Memory B cell (primary cell): Measurements from ENCODE around the gene OSBPL6.

Experiments
- ATAC-seq: fragments of 150-1000 bp; cut with Tn5 transposase; 2 replicates; pipeline ENCODE4 v1.10.0; 2021; ENCODE audit warnings: low read depth, mild to moderate bottlenecking, moderate library complexity
- DNase-seq, 2 donors: peaks; one replicate each; pipeline ENCODE4 v3.0.0; 2022; ENCODE audit warnings: low spot score in 2 of 2
- H3K27ac Mint-ChIP-seq: one replicate; pipeline ENCODE4 v1.8.0; 2022; ENCODE audit warnings: mild to moderate bottlenecking, moderate library complexity, mixed read lengths
- H3K27me3 Mint-ChIP-seq: one replicate; pipeline ENCODE4 v1.8.0; 2022; ENCODE audit warnings: mixed read lengths
- H3K36me3 Mint-ChIP-seq: one replicate; pipeline ENCODE4 v1.8.0; 2022; ENCODE audit warnings: mild to moderate bottlenecking, mixed read lengths
- H3K4me1 Mint-ChIP-seq: one replicate; pipeline ENCODE4 v1.8.0; 2022; ENCODE audit warnings: mixed read lengths
- H3K4me3 Mint-ChIP-seq: one replicate; pipeline ENCODE4 v1.8.0; 2022; ENCODE audit warnings: mild to moderate bottlenecking, moderate library complexity, mixed read lengths
- H3K9me3 Mint-ChIP-seq: one replicate; pipeline ENCODE4 v1.8.0; 2022; ENCODE audit warnings: mixed read lengths

Gene OSBPL6

GRCh38 chr2:178280244-178280852 is 86.0 kb downstream of the OSBPL6 start:
- no peak overlapping the region for H3K4me3 Mint-ChIP-seq
- DNase-seq (peak in 1 of 2 donors; percentile 20), ATAC-seq (peak; percentile 51)
- H3K9me3 Mint-ChIP-seq, result no peaks in the 10 kb centered on the region
- peaks cover 16% of the 10 kb centered on the region for H3K27me3 Mint-ChIP-seq
- no peaks in the 10 kb centered on the region for H3K4me1 Mint-ChIP-seq
- H3K36me3 Mint-ChIP-seq, result no peaks in the 10 kb centered on the region
- H3K27ac Mint-ChIP-seq, result no peak overlapping the region

- Mint-ChIP-seq H3K27me3 (peaks cover 16% of the 10 kb centered on the region), H3K36me3 (no peaks in the 10 kb centered on the region)
- DNase-seq, result no peak
These were observed 87.9 kb downstream of the OSBPL6 start for GRCh38 chr2:178282075-178282815.

GRCh38 chr2:178283341-178283918 is 89.1 kb downstream of the OSBPL6 start:
- Mint-ChIP-seq H3K27me3 (peaks cover 13% of the 10 kb centered on the region), H3K27ac (no peak overlapping the region), H3K4me1 (no peaks in the 10 kb centered on the region), H3K4me3 (no peak overlapping the region), H3K9me3 (no peaks in the 10 kb centered on the region), H3K36me3 (no peaks in the 10 kb centered on the region)
- no peak for ATAC-seq
- DNase-seq, result no peak

More at GRCh38 chr2:178282075-178282815, 87.9 kb downstream of the OSBPL6 start:
- Mint-ChIP-seq H3K27ac (no peak overlapping the region), H3K4me3 (no peak overlapping the region), H3K9me3 (no peaks in the 10 kb centered on the region), H3K4me1 (no peaks in the 10 kb centered on the region)
- no peak for ATAC-seq

GRCh38 chr2:178284613-178285286 is 90.4 kb downstream of the OSBPL6 start:
- Mint-ChIP-seq H3K27ac (no peak overlapping the region), H3K27me3 (peaks cover 13% of the 10 kb centered on the region), H3K4me1 (no peaks in the 10 kb centered on the region), H3K4me3 (no peak overlapping the region), H3K36me3 (no peaks in the 10 kb centered on the region), H3K9me3 (no peaks in the 10 kb centered on the region)
- ATAC-seq, result no peak
- DNase-seq, result no peak

DNA sequence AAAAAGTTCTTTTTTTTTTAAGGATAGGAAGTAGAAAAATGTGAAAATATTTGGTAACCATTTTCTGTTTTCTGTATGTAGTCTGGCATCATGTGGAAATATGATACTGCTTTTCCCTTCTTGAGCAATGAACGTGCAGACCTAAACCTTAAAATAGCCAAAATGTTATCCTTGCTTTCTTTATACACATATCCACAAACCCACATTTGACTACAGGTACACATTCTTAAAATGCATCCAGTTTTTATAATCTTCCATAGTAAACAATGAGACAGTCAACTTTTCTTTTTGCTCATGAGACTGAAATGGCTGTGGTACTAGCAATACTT is 90.9 kb downstream of the OSBPL6 start:
- no peak for ATAC-seq
- no peaks in the 10 kb centered on the region for H3K4me1 Mint-ChIP-seq
- H3K4me3 Mint-ChIP-seq, result no peak overlapping the region
- no peaks in the 10 kb centered on the region for H3K36me3 Mint-ChIP-seq
- peaks cover 13% of the 10 kb centered on the region for H3K27me3 Mint-ChIP-seq
- no peaks in the 10 kb centered on the region for H3K9me3 Mint-ChIP-seq
- DNase-seq, result no peak
- no peak overlapping the region for H3K27ac Mint-ChIP-seq

- DNase-seq, result no peak
- Mint-ChIP-seq H3K9me3 (peaks cover under 1% of the 10 kb centered on the region), H3K4me3 (no peak overlapping the region), H3K4me1 (no peaks in the 10 kb centered on the region), H3K27ac (no peak overlapping the region), H3K27me3 (peaks cover 9% of the 10 kb centered on the region), H3K36me3 (no peaks in the 10 kb centered on the region)
- ATAC-seq, result no peak
These were observed 92.3 kb downstream of the OSBPL6 start for GRCh38 chr2:178286636-178287035.

DNA sequence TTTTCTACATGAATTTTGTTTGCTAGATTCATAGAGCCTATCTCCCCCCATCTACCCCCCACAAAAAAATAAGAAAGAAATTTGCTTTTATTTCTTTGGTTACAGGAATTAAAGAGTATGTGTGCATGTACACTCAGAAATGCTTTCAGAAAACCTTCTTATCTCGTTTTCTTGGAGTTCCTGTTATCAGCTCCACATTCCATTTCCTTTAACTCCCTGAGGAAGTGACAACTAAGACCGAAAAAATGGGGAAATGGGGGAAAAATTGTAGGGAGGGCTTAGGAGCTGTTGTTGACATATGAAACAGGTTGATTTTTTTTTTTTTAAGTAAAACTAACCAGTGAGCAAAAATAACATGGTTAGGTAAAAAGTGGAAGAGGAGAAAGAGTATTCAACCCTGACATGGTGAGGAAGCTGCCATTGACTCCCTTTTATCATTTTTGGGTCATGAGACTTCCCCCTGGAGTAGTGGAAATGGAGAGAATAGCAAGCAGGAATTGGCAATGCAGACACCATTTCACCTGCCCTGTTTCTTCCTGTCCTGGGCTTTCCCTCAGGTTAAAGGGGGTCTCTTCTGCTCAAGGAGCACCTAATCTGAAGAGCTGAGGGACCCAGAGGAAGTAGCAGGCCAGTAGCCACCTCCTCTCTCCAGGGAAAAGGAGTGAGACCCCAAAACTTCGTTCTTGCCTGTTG is 93.5 kb downstream of the OSBPL6 start:
- Mint-ChIP-seq H3K4me1 (no peaks in the 10 kb centered on the region), H3K27me3 (peaks cover 7% of the 10 kb centered on the region), H3K36me3 (no peaks in the 10 kb centered on the region), H3K4me3 (no peak overlapping the region), H3K27ac (no peak overlapping the region), H3K9me3 (peaks cover 2% of the 10 kb centered on the region)
- DNase-seq, result no peak
- no peak for ATAC-seq

GRCh38 chr2:178291703-178292102 is 97.4 kb downstream of the OSBPL6 start:
- ATAC-seq (no peak), DNase-seq (no peak)
- H3K36me3 Mint-ChIP-seq, result no peaks in the 10 kb centered on the region
- H3K4me3 Mint-ChIP-seq, result no peak overlapping the region
- H3K4me1 Mint-ChIP-seq, result no peaks in the 10 kb centered on the region
- peaks cover 2% of the 10 kb centered on the region for H3K9me3 Mint-ChIP-seq
- H3K27me3 Mint-ChIP-seq, result peaks cover 5% of the 10 kb centered on the region
- H3K27ac Mint-ChIP-seq, result no peak overlapping the region

DNA sequence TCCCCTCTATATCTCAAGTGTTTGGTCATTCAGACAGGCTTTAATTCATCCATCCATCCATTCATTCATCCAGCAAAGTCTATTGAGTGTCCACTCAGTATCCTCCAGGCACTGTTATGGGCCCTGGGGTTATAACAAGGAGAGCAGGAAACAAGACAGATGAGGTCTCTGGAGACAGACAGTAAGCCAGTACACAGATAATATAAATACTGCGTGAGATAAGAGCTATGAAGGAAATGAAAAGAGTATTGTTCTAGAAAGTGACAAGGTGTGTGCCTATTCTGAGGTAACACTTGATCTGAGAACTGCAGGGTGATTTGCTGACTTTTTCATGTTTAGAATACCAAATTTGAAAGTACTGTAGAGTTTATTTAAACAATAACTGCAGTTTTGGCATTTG is 98.3 kb downstream of the OSBPL6 start:
- no peak for ATAC-seq
- no peak for DNase-seq
- H3K27me3 Mint-ChIP-seq, result peaks cover 5% of the 10 kb centered on the region
- H3K36me3 Mint-ChIP-seq, result no peaks in the 10 kb centered on the region
- no peaks in the 10 kb centered on the region for H3K4me1 Mint-ChIP-seq
- no peak overlapping the region for H3K4me3 Mint-ChIP-seq
- H3K27ac Mint-ChIP-seq, result no peak overlapping the region
- H3K9me3 Mint-ChIP-seq, result peaks cover 2% of the 10 kb centered on the region

- H3K36me3 Mint-ChIP-seq, result no peaks in the 10 kb centered on the region
- peaks cover 8% of the 10 kb centered on the region for H3K27me3 Mint-ChIP-seq
- H3K9me3 Mint-ChIP-seq, result peaks cover 2% of the 10 kb centered on the region
- DNase-seq (no peak), ATAC-seq (no peak)
- H3K4me3 Mint-ChIP-seq, result no peak overlapping the region
- no peaks in the 10 kb centered on the region for H3K4me1 Mint-ChIP-seq
- H3K27ac Mint-ChIP-seq, result no peak overlapping the region
These were observed 100.8 kb downstream of the OSBPL6 start for GRCh38 chr2:178295115-178295514.

DNA sequence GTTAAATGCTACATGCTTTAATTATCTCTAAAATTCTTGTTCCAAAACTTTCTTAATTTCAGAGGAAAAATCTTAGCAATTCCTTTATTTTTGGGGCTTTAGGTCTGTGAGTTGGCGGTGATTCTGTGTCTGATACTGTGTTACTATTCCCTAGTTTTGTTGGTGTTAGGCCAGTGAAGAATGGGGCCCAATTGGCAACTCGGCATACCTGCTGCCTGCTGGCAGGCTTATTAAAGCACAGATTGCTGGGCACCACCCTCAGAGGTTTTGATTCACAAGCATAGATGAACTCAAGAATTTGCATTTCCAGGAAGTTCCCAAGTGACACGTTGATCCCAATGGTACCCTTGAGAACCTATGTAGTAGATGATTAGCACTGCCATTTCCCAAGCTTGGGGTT is 101.6 kb downstream of the OSBPL6 start:
- Mint-ChIP-seq H3K27me3 (peaks cover 8% of the 10 kb centered on the region), H3K4me1 (no peaks in the 10 kb centered on the region), H3K27ac (no peak overlapping the region), H3K4me3 (no peak overlapping the region), H3K36me3 (no peaks in the 10 kb centered on the region), H3K9me3 (peaks cover 2% of the 10 kb centered on the region)
- no peak for ATAC-seq
- no peak for DNase-seq

DNA sequence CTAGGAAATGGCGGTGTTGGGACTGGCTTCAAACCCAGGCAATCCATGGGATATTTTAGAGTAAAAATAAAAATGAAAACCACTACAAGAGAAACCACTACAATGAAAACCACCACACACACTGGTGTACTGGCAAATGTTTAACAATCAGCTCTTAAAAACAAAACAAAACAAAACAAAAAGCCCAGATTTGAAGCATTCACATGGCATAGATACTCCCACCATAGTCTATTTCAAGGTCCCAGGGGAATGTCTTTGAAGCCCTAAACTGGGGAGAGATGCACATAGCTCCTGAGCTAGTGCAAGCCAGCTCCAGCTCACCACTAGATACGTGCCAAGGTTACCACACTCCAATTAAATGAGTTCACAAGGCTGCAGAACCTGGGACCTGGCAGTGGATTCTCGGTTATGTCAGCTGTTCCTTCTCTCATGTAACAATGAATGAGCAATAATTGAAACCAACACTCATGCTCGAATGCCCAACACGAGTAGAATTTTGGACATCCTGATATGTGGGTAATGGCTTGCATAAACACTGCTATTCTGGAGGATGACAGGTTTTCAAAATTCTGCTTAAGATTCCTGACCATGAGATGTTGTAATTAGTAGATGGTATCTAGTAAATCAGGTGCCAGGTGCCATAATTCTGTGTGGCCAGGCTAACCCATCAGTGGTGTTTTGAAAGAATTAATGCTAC is 102.2 kb downstream of the OSBPL6 start:
- Mint-ChIP-seq H3K9me3 (peaks cover 2% of the 10 kb centered on the region), H3K27me3 (peaks cover 8% of the 10 kb centered on the region), H3K27ac (no peak overlapping the region), H3K4me3 (no peak overlapping the region), H3K36me3 (no peaks in the 10 kb centered on the region), H3K4me1 (no peaks in the 10 kb centered on the region)
- no peak for ATAC-seq
- DNase-seq, result no peak

- H3K36me3 Mint-ChIP-seq, result no peaks in the 10 kb centered on the region
- ATAC-seq (no peak), DNase-seq (no peak)
- no peaks in the 10 kb centered on the region for H3K4me1 Mint-ChIP-seq
- no peaks in the 10 kb centered on the region for H3K9me3 Mint-ChIP-seq
- no peak overlapping the region for H3K4me3 Mint-ChIP-seq
- peaks cover 8% of the 10 kb centered on the region for H3K27me3 Mint-ChIP-seq
- H3K27ac Mint-ChIP-seq, result no peak overlapping the region
These were observed 102.7 kb downstream of the OSBPL6 start for GRCh38 chr2:178297091-178297411.
